ENCODE results near the gene WDFY1.

The WDFY1 gene

DNA sequence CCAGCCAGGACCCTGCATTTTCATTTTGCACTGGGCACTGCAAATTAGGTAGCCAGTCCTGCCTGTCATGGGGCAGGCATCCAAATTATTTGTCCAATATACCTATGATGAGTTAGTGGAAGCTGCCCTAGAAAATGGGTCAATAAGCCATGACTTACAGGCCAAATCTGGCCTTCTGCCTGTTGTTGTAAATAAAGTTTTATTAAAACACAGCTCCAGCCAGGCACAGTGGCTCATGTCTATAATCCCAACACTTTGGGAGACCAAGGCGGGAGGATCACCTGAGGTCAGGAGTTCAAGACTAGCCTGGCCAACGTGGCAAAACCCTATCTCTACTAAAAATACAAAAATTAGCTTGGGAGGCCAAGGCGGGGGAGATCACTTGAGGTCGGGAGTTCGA lies 116.0 kb downstream of the WDFY1 start:
- no peak for DNase-seq
- no peaks in the 10 kb centered on the region for H3K27me3 Mint-ChIP-seq
- peaks cover 26 to 48% of the 10 kb centered on the region in 2 donors for H3K4me1 Mint-ChIP-seq
- H3K27ac Mint-ChIP-seq = no peak overlapping the region
- peaks cover 34 to 65% of the 10 kb centered on the region in 2 donors for H3K36me3 Mint-ChIP-seq
- H3K4me3 Mint-ChIP-seq = no peak overlapping the region
- ATAC-seq (replicated peaks) = no peak
- H3K9me3 Mint-ChIP-seq = peaks cover 3 to 5% of the 10 kb centered on the region in 2 donors

DNA sequence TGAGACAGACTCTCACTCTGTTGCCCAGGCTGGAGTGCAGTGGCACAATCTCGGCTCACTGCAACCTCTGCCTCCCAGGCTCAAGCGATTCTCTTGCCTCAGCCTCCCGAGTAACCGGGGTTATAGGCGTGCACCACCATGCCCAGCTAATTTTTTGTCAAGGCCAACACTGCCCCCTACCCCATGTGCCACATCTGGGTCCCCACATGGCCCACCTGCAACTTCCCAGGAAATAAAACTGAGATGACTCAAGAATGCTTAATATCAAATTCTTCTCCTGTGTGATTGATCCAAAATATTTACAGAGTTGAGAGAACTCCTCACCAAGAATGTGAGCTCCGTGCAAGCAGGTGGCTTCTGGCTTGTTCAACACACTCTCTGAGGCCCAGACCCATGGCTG lies 116.8 kb downstream of the WDFY1 start:
- ATAC-seq (replicated peaks) (no peak), DNase-seq (no peak)
- H3K36me3 Mint-ChIP-seq = peaks cover 34 to 64% of the 10 kb centered on the region in 2 donors
- H3K4me3 Mint-ChIP-seq = no peak overlapping the region
- no peak overlapping the region for H3K27ac Mint-ChIP-seq
- peaks cover 3 to 5% of the 10 kb centered on the region in 2 donors for H3K9me3 Mint-ChIP-seq
- H3K27me3 Mint-ChIP-seq = no peaks in the 10 kb centered on the region
- H3K4me1 Mint-ChIP-seq = peaks cover 30 to 48% of the 10 kb centered on the region in 2 donors

DNA sequence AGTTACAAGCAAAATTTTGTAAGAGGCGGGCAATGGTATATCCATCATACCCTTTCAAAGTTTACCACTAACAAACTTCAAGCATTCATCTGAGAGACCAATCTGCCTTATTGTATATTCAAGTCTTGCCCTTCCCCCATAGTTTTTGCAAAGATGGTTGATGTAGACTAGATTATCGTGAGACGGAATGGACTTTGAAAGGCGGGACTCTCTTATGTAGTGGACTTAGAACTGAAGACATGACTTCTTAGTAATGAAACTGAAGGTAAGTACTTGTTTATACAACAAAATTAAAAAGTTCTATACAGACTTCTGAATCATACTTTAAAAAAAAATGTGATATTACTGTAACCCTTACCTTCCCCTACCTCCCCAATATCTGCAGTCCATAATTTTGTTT lies 118.1 kb downstream of the WDFY1 start:
- H3K4me3 Mint-ChIP-seq = no peak overlapping the region
- H3K36me3 Mint-ChIP-seq = peaks cover 38 to 63% of the 10 kb centered on the region in 2 donors
- H3K9me3 Mint-ChIP-seq = peaks cover 5% of the 10 kb centered on the region in 2 donors
- ATAC-seq (replicated peaks) = no peak
- no peak for DNase-seq
- no peak overlapping the region for H3K27ac Mint-ChIP-seq
- H3K4me1 Mint-ChIP-seq = peaks cover 29 to 51% of the 10 kb centered on the region in 2 donors
- no peaks in the 10 kb centered on the region for H3K27me3 Mint-ChIP-seq

Measured in stimulated activated naive B cell treated with anti-CD40 and anti-IgM and Interleukin-4, amounts not matched to agents 10 μg/mL and 1 μg/mL and 100 μg/mL, for 72 hours (primary cell).